ENCODE results near the gene IGF2BP1.
"Not testable (repeated sequence)": the region's sequence is repeated elsewhere in the genome, so short reads cannot be mapped to it uniquely, and the experiment has no call there.

The IGF2BP1 gene

DNA sequence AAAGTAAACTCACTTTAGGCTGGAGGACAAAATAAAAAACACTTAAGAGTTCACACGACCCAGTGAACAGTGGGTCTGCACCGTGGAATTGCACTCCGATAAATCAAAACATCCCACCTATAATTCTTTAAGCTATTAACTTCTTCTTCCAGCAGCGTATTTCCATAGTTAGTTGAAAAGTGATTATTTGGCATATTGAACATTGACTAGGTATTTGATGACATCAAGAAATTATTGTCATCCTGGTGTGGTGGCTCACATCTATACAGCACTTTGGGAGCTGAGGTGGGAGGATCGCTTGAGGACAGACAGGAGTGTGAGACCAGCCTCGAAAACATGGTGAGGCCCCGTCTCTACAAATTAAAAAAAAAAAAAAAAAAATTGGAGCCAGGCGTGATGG is 23.4 kb downstream of the IGF2BP1 start:
- no peak for DNase-seq (ENCODE audit: low read depth)

- no peak for DNase-seq (ENCODE audit: low read depth)
These were observed 24.0 kb downstream of the IGF2BP1 start for GRCh38 chr17:49021095-49021767.

DNA sequence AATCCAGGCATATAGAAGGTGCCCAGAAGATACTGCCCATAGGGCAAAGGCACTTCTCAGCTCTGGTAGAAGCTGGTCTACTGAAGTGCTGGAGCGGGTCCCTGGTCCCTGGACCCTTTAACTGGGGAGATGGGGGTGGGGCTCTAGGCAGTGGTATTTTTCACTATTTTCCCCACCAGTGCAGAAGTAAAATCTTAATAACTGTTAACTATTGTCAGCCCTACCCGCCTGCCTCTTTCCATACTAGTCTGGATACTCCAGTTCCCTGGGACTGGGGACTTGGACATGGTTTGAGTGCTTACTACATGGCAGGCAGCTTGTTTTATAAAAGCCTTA is 24.6 kb downstream of the IGF2BP1 start:
- no peak for DNase-seq (ENCODE audit: low read depth)

GRCh38 chr17:49022391-49022941 is 25.3 kb downstream of the IGF2BP1 start:
- peak; percentile 88 for DNase-seq (ENCODE audit: low read depth)

DNA sequence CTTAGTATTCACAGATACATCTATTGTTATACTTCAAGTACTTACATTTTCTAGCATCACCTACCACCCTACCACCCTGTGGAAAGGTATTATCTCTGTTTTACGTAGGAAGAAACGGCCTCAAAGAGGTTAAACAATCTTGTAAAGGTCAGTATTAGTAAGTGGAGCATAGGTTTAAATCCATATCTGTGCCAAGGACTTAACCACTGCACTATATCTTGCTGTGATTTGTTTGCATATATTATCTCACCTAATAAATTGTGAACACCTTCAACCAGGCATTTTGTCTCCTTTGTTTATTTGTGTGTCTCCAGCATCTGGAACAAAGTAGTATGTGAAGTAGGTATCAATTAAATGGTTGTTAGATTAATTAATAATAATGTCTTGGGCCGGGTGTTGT is 27.3 kb downstream of the IGF2BP1 start:
- no peak for DNase-seq (ENCODE audit: low read depth)

DNA sequence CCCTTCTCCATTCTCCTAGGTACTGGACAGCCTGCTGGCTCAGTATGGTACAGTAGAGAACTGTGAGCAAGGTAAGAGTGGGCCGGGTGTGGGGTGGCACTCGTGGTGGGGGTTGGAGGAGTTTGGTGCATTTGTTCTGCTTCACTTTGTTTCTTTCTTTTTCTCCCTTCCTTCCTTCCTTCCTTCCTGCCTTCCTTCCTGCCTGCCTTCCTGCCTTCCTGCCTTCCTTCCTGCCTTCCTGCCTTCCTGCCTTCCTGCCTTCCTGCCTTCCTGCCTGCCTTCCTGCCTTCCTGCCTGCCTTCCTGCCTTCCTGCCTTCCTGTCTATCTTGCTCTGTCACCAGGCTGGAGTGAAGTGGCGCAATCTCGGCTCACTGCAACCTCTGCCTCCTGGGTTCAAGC is 29.3 kb downstream of the IGF2BP1 start:
- not testable (repeated sequence) for DNase-seq (ENCODE audit: low read depth)

- DNase-seq (ENCODE audit: low read depth), result no peak
These were observed 31.1 kb downstream of the IGF2BP1 start for GRCh38 chr17:49028271-49028670.

DNA sequence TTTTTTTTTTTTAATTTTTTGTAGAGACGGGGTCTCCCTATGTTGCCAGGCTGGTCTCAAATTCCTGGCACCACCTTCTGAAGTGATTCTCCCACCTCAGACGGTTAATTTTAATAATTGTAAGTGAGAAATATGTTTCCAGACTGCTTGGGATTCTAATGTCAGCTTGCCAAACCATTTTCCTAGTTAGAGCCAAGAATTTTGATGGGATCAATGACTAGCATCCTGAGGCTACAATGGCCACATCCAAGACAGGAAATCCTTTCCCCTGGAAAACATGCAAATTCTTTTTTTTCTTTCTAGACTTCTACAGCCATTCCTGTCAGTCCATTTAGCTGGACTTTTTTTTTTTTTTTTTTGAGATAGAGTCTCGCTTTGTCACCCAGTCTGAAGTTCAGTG is 32.6 kb downstream of the IGF2BP1 start:
- DNase-seq (ENCODE audit: low read depth), result no peak

DNA sequence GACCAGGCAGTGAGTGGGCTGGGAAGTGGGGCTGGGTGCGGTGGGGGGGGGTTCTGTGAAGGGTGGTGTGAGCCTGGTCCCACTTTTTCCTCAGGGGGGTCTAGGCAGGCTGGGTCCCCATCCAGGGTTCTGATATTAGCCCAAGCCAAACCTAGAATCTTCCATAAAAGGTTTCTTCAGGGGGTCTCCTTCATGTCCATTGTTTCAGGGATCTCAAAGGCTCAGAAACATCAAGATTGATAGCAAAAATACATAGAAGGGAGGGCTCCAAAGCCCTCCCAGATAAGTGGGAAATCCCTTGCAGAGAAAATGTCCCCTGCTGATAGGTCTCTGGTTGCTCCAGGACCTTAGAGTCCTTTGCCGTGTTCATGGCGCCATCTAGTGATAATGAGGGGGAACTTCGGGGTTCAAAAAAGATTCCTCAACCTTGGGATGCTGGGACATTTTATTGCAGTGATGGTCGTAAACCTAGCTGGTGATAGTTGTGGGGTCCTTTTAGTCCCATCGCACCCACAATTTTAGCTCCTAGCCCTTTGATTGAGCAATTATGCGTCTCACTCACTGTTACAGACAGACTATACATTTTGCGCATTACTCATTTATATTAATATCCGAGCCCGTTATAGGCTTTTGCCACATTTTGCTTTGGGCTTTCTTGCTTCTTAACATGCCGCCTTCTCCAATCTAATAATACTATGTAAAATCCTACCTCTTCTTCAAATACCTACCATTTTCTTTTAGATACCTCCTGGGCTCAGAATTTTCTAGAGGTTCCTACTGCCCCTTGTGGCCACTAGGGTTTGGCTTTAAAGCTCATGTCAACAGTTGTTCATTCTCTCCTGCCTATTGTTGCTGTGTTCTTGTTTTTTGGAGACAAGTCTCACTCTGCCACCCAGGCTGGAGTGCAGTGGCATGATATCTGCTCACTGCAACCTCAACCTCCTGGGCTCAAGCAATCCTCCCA is 35.1 kb downstream of the IGF2BP1 start:
- DNase-seq (ENCODE audit: low read depth), result no peak

DNA sequence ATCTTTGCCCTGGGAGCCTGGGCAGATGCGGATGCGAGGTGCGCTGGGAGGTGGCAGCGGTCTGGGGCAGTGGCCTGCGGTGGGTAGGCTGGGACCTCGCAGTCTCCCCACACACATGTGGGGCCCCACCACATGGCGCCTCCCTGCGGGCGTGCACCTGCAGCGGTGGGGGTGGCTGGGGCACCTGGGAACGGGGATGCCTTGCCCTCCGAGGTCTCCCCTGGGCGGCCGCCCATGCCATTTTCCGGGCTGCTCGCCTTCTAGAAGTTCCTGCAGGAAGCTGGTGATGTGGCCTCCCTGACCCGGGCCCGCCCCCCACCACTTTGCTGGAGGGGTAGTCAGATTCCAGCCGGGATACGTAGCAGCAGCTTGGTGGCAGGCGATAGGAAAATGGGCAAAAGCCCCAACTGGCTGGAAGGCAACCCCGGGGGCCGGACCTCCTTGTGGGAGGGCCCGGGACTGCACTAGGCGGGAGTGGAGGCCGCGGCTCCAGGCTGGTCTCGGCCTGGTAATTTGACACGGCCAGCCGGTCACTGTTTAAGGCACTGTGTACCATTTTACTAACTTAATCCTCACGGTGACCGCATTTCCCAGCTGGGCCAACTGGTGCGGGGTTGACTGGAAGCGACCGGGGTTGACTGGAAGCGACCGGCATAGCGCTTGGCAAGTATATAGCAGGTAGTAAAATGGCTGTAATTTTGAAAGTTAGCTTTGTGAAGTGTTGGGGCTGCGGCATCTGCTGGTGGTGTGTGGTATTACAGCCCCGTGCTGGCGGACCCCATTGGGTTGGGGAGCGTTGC is 38.5 kb downstream of the IGF2BP1 start:
- DNase-seq (ENCODE audit: low read depth), result no peak

DNA sequence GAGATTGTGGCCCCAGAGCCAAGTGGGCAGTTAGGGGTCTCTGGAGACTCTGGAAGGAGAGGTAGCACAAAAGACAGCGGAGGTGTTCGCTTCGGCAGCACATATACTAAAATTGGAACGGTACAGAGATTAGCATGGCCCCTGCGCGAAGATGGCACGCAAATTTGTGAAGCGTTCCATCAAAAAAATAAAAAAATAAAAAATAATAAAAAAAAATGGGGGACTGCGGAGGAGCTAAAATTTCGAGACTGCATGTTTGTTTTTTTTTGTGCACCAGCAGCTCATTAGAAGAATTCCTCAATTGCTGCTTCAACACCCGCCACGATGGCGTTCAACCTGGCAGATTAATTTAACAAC is 39.1 kb downstream of the IGF2BP1 start:
- no peak for DNase-seq (ENCODE audit: low read depth)

GRCh38 chr17:49038138-49038537 is 41.0 kb downstream of the IGF2BP1 start:
- no peak for DNase-seq (ENCODE audit: low read depth)

DNA sequence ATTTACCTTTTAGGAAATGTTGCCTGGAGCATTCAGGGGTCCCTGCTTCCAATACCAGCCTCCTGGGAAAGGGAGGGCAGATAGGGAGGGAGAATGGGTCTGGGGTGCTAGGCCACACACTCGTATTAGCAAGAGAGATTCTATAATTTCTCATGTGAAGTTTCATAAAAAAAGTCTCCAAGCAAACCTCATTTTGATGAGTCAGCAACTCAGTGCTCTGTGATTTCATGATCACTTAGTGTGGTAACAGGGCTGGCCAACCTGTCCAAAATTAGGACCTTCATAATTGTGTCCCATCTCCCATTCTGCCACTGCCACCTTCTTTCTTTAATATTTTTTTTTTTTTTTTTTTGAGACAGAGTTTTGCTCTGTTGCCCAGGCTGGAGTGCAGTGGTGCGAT is 41.4 kb downstream of the IGF2BP1 start:
- DNase-seq (ENCODE audit: low read depth), result no peak

- not testable (repeated sequence) for DNase-seq (ENCODE audit: low read depth)
These were observed 42.3 kb downstream of the IGF2BP1 start for GRCh38 chr17:49039518-49039917.

DNA sequence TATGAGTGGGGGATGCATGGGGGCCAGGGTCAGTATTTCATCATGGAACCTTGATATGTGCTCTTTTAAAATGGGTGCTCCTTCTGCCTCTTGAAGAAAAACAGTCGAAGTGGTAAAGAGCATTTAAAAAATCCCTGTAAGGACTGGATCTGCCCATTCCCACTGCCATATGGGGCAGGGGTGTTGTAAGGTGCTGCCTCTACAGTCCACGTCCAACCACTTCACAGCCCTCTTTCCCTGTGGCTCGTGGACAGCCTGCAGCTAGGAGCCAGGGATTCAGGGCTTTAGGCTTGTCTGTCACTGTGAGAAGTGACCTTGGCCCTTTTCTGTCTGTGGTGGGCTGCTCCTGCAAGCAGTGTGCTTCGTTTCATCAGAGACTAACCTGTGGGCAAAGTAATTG is 44.3 kb downstream of the IGF2BP1 start:
- DNase-seq (ENCODE audit: low read depth), result no peak

GRCh38 chr17:49045376-49045775 is 48.2 kb downstream of the IGF2BP1 start:
- no peak for DNase-seq (ENCODE audit: low read depth)

GRCh38 chr17:49046912-49047311 is 49.7 kb downstream of the IGF2BP1 start:
- DNase-seq (ENCODE audit: low read depth), result no peak

DNA sequence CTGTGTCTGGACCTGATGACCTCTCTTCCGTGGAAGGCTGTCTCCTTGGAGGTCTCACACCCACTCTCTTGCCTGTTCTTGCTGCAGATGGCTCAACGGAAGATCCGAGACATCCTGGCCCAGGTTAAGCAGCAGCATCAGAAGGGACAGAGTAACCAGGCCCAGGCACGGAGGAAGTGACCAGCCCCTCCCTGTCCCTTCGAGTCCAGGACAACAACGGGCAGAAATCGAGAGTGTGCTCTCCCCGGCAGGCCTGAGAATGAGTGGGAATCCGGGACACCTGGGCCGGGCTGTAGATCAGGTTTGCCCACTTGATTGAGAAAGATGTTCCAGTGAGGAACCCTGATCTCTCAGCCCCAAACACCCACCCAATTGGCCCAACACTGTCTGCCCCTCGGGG is 52.1 kb downstream of the IGF2BP1 start:
- no peak for DNase-seq (ENCODE audit: low read depth)

- DNase-seq (ENCODE audit: low read depth), result no peak
These were observed 53.4 kb downstream of the IGF2BP1 start for GRCh38 chr17:49050611-49051010.

- no peak for DNase-seq (ENCODE audit: low read depth)
These were observed 54.1 kb downstream of the IGF2BP1 start for GRCh38 chr17:49051269-49051668.

DNA sequence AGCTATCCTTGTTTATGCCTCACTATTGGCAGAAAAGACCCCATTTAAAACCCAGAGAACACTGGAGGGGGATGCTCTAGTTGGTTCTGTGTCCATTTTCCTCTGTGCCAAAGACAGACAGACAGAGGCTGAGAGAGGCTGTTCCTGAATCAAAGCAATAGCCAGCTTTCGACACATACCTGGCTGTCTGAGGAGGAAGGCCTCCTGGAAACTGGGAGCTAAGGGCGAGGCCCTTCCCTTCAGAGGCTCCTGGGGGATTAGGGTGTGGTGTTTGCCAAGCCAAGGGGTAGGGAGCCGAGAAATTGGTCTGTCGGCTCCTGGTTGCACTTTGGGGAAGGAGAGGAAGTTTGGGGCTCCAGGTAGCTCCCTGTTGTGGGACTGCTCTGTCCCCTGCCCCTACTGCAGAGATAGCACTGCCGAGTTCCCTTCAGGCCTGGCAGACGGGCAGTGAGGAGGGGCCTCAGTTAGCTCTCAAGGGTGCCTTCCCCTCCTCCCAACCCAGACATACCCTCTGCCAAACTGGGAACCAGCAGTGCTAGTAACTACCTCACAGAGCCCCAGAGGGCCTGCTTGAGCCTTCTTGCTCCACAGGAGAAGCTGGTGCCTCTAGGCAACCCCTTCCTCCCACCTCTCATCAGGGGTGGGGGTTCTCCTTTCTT is 56.1 kb downstream of the IGF2BP1 start:
- DNase-seq (ENCODE audit: low read depth), result no peak

Measured in HS-27A (cell line).